Mesothelial cell of epicardium (in vitro differentiated cells): ENCODE measurements around the gene MAPKAPK2. TPM values are rescaled to one million over a fixed set of nuclear protein-coding genes. Genes with fewer than 3 reads are reported as not detected.

Source experiments
- DNase-seq, 2 experiments: peaks; one replicate each; pipeline ENCODE4 v3.0.0; 2021; ENCODE audit warnings: low spot score in 2 of 2; ENCODE audit not compliant: unreplicated experiment in 2 of 2
- H3K27ac Mint-ChIP-seq: 2 replicates; pipeline ENCODE4 v1.8.0; 2021; ENCODE audit warnings: mixed read lengths
- H3K27me3 Mint-ChIP-seq: 2 replicates; pipeline ENCODE4 v1.8.0; 2021; ENCODE audit warnings: low read depth, mixed read lengths
- H3K36me3 Mint-ChIP-seq: 2 replicates; pipeline ENCODE4 v1.8.0; 2021; ENCODE audit warnings: mixed read lengths
- H3K4me1 Mint-ChIP-seq: 2 replicates; pipeline ENCODE4 v1.8.0; 2021; ENCODE audit warnings: mixed read lengths
- H3K4me3 Mint-ChIP-seq: 2 replicates; pipeline ENCODE4 v1.8.0; 2021; ENCODE audit warnings: mild to moderate bottlenecking, moderate library complexity, mixed read lengths
- H3K9me3 Mint-ChIP-seq: 2 replicates; pipeline ENCODE4 v1.8.0; 2021; ENCODE audit warnings: mixed read lengths
- CTCF ChIP-seq: fragments of 200-600 bp; sonication (generic); IDR thresholded peaks from one replicate; pipeline ENCODE4 v1.5.0; 2021; ENCODE audit warnings: antibody characterized with exemption; ENCODE audit not compliant: unreplicated experiment
- total RNA-seq: library from RNA; stranded (reverse); gene quantifications from 3 replicates; pipeline ENCODE4 v1.2.1, GENCODE V29; 2021

Gene MAPKAPK2
- total RNA-seq, 1 donor from 2014 or later: 60.2 TPM

DNA sequence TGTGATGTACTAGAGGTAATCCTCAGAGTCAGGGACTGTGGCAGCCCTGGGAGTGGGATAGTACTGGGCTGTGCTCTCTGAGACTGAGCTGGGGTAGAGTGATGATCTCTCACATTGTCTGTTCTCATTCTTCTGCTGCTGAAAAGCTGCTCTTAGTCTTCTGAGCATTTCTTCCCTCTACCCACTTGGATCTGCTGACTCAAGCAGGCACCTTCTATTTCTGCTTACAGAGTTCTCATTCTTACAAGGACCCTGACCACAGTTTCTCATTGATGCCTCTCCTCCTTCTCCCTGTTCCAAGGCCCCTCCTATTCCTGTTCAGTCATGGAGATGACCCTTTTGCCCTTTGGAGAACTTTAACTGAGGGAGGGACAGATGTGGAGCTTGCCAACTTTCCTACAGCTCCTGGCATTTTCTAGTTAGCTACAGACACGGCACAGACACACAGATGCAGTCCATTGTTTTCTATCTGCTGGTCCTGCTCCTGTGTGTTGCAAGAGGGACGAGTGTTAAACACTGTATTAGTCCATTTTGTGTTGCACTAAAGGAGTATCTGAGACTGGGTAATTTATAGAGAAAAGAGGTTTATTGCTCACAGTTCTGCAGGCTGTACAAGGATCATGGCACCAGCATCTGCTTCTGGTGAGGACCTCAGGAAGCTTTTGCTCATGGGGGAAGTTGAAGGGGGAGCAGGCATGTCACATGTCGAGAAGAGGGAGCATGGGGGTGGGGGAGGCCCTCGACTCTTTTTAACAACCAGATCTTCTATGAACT is 12.3 kb downstream of the MAPKAPK2 start:
- Mint-ChIP-seq H3K27ac (no peak overlapping the region), H3K36me3 (peaks cover 10% of the 10 kb centered on the region), H3K4me1 (peaks cover 46% of the 10 kb centered on the region)

DNA sequence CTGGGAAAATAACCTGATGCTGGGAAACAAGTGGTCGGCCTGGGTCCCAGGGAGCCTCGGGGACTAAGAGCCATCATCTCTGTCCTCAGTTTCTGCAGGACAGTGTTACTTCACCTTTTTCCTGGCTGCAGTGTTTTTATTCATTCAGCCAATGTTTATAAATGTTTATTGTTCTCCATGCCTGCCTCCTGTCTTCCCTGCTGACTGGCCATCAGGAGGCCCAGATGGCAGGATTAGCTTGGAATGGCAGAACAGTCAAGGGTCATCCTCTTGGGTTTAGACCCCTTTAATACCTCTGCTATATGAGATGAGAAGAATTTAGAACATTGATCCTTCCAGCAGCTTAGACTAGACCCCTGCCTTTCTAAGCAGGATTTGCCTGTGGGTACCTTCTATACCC is 13.3 kb downstream of the MAPKAPK2 start:
- Mint-ChIP-seq H3K27me3 (no peaks in the 10 kb centered on the region), H3K27ac (no peak overlapping the region)

More for the DNA sequence above, 12.3 kb downstream of the MAPKAPK2 start:
- TF ChIP-seq CTCF: no peak
- H3K4me3 Mint-ChIP-seq: no peak overlapping the region
- no peaks in the 10 kb centered on the region for H3K27me3 Mint-ChIP-seq
- no peak for DNase-seq
- H3K9me3 Mint-ChIP-seq: no peaks in the 10 kb centered on the region

DNA sequence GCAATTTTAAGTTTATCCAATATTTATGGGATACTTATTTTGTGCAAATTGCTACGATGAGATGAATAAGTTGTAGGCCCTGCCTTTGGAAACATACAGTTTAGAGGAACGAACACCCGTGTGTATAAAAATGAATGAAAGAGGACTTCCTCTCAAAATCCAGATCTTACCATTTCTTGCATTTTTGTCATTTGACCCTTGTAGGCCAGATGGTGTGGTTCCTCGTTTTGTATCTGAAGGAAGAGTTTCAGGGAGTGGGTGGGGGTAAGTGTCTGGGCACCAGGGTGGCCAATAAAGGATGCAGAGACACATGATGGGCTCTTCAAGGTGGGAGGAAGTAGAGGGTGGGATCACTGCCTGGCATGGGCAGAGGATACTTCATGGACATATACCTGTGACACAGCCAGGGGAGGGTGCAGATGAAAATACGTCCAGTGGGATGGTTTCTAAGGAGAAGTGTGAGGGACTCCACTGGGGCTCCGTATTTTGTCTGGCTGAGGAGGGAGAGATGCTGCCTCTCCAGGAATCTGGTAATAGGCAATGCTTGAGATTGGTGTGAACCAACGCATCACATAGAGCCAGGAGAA is 14.4 kb downstream of the MAPKAPK2 start:
- no peaks in the 10 kb centered on the region for H3K9me3 Mint-ChIP-seq
- TF ChIP-seq CTCF: no peak
- no peak overlapping the region for H3K4me3 Mint-ChIP-seq
- H3K36me3 Mint-ChIP-seq: peaks cover 10% of the 10 kb centered on the region
- H3K27me3 Mint-ChIP-seq: no peaks in the 10 kb centered on the region
- H3K4me1 Mint-ChIP-seq: peaks cover 43% of the 10 kb centered on the region
- H3K27ac Mint-ChIP-seq: no peak overlapping the region
- DNase-seq: no peak

More for the DNA sequence above, 13.3 kb downstream of the MAPKAPK2 start:
- H3K4me1 Mint-ChIP-seq: peaks cover 46% of the 10 kb centered on the region
- no peak overlapping the region for H3K4me3 Mint-ChIP-seq
- no peaks in the 10 kb centered on the region for H3K9me3 Mint-ChIP-seq
- H3K36me3 Mint-ChIP-seq: peaks cover 10% of the 10 kb centered on the region
- DNase-seq: no peak
- TF ChIP-seq CTCF: no peak

DNA sequence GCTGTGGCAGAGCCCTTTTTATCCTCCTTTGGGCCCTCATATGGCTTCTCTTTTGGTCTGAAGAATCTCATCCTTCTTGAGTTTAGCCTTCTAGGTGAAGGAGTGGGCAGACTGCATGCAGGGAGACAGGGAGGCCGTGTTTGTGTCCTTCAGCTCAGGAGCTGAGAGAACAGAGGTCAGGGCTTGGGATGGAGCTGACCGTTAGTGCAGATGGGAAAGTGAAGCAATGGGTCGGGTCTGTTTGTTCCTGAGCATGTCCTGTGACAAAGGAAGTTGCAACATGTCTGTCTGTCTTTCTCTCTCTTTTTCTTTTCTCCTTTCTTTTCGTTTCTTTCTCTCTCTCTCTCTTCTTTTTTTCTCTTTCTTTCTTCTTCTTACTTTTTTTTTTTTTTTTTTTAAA is 14.9 kb downstream of the MAPKAPK2 start:
- TF ChIP-seq CTCF: no peak
- Mint-ChIP-seq H3K36me3 (peaks cover 10% of the 10 kb centered on the region), H3K27me3 (no peaks in the 10 kb centered on the region), H3K4me1 (peaks cover 38% of the 10 kb centered on the region), H3K9me3 (no peaks in the 10 kb centered on the region), H3K4me3 (no peak overlapping the region), H3K27ac (no peak overlapping the region)
- no peak for DNase-seq

GRCh38 chr1:206700445-206701036 is 15.8 kb downstream of the MAPKAPK2 start:
- no peaks in the 10 kb centered on the region for H3K9me3 Mint-ChIP-seq
- H3K4me3 Mint-ChIP-seq: no peak overlapping the region
- no peak overlapping the region for H3K27ac Mint-ChIP-seq
- TF ChIP-seq CTCF: no peak
- H3K36me3 Mint-ChIP-seq: peaks cover 10% of the 10 kb centered on the region
- peaks cover 35% of the 10 kb centered on the region for H3K4me1 Mint-ChIP-seq
- no peaks in the 10 kb centered on the region for H3K27me3 Mint-ChIP-seq
- no peak for DNase-seq
